ENCODE measurements around the gene RILP. TPM values are rescaled to one million over a fixed set of nuclear protein-coding genes. Genes with fewer than 3 reads are reported as not detected.

RILP gene
- total and polyA plus RNA-seq, 10 of the 15 experiments (the other 5 are each of a cell fraction or from before 2014, with no cell fraction given) = 0.60 to 6.1 (median 3.3) TPM; not detected in 1

DNA sequence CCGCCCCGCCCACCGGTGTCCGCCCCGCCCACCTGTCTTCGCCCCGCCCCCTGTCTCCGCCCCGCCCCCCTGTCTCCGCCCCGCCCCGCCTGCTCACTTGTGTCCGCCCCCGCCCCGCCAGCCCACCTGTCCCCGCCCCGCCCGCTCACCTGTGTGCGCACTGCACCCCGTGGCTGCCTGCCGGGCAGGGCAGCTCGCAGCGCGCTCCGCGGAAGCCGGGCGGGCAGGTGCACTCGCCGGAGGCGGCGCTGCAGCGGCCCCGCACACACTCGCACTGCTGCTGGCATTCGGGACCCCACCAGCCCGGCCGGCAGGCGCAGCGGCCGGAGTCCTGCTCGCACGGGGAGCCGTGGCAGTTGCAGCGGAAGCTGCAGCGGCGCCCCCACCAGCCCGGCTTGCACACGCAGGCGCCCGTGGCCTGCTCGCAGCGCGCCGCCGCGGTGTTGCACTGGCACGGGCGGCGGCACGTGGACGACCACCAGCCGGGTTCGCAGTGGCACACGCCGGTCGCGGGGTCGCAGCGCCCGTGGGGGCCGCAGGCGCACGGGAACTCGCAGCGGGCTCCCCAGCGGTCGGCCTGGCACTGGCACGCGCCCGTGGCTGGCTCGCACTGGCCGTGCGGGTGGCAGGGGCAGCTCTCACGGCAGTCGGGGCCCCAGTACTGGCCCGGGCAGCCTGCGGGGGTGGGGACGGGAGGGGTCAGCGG lies 6.2 kb downstream of the RILP start:
- BruUV-seq (replicated peaks) = no TSS peak
- peak overlapping the region; percentile 95 for H3K27ac ChIP-seq (ENCODE audit: control insufficient read depth, insufficient read depth)
- TF ChIP-seq, protein P1, sequence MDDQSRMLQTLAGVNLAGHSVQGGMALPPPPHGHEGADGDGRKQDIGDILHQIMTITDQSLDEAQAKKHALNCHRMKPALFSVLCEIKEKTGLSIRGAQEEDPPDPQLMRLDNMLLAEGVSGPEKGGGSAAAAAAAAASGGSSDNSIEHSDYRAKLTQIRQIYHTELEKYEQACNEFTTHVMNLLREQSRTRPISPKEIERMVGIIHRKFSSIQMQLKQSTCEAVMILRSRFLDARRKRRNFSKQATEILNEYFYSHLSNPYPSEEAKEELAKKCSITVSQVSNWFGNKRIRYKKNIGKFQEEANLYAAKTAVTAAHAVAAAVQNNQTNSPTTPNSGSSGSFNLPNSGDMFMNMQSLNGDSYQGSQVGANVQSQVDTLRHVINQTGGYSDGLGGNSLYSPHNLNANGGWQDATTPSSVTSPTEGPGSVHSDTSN (IDR thresholded peaks at IDR 0.05; ENCODE audit: insufficient replicate concordance, low read depth, low read length) = no peak
- no peak for TF ChIP-seq ZNF384 (IDR thresholded peaks at IDR 0.05; ENCODE audit: borderline replicate concordance, low read depth, low read length)
- TF ChIP-seq CHD1 (IDR thresholded peaks at IDR 0.05; ENCODE audit: low read depth, low read length) = no peak
- no peak for TF ChIP-seq HDAC2 (IDR thresholded peaks at IDR 0.05)
- TF ChIP-seq CHD4 (IDR thresholded peaks at IDR 0.05) = no peak
- no peak for TF ChIP-seq RAD51 (IDR thresholded peaks at IDR 0.05)
- TF ChIP-seq DPF2 (IDR thresholded peaks at IDR 0.05) = peak; percentile 75
- no peak for TF ChIP-seq RAD21 (IDR thresholded peaks at IDR 0.05; ENCODE audit: insufficient read depth, low read depth, low read length)
- TF ChIP-seq ZSCAN29 (IDR thresholded peaks at IDR 0.05) = no peak
- TF ChIP-seq, protein P2, sequence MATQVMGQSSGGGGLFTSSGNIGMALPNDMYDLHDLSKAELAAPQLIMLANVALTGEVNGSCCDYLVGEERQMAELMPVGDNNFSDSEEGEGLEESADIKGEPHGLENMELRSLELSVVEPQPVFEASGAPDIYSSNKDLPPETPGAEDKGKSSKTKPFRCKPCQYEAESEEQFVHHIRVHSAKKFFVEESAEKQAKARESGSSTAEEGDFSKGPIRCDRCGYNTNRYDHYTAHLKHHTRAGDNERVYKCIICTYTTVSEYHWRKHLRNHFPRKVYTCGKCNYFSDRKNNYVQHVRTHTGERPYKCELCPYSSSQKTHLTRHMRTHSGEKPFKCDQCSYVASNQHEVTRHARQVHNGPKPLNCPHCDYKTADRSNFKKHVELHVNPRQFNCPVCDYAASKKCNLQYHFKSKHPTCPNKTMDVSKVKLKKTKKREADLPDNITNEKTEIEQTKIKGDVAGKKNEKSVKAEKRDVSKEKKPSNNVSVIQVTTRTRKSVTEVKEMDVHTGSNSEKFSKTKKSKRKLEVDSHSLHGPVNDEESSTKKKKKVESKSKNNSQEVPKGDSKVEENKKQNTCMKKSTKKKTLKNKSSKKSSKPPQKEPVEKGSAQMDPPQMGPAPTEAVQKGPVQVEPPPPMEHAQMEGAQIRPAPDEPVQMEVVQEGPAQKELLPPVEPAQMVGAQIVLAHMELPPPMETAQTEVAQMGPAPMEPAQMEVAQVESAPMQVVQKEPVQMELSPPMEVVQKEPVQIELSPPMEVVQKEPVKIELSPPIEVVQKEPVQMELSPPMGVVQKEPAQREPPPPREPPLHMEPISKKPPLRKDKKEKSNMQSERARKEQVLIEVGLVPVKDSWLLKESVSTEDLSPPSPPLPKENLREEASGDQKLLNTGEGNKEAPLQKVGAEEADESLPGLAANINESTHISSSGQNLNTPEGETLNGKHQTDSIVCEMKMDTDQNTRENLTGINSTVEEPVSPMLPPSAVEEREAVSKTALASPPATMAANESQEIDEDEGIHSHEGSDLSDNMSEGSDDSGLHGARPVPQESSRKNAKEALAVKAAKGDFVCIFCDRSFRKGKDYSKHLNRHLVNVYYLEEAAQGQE (IDR thresholded peaks at IDR 0.05; ENCODE audit: low read depth, low read length) = no peak
- peak; percentile 83 for TF ChIP-seq ZNF217 (IDR thresholded peaks at IDR 0.05)
- TF ChIP-seq, protein P3, sequence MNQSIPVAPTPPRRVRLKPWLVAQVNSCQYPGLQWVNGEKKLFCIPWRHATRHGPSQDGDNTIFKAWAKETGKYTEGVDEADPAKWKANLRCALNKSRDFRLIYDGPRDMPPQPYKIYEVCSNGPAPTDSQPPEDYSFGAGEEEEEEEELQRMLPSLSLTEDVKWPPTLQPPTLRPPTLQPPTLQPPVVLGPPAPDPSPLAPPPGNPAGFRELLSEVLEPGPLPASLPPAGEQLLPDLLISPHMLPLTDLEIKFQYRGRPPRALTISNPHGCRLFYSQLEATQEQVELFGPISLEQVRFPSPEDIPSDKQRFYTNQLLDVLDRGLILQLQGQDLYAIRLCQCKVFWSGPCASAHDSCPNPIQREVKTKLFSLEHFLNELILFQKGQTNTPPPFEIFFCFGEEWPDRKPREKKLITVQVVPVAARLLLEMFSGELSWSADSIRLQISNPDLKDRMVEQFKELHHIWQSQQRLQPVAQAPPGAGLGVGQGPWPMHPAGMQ (IDR thresholded peaks at IDR 0.05; ENCODE audit: borderline replicate concordance) = no peak
- TF ChIP-seq TCF3 (IDR thresholded peaks at IDR 0.05; ENCODE audit: borderline replicate concordance, insufficient read depth, low read depth, low read length) = no peak
- no peak for TF ChIP-seq NFYB (IDR thresholded peaks at IDR 0.05; ENCODE audit: insufficient read depth, low read depth, low read length)
- no peak for TF ChIP-seq RUNX3 (IDR thresholded peaks at IDR 0.05; ENCODE audit: low read length)
- TF ChIP-seq RB1 (IDR thresholded peaks at IDR 0.05; ENCODE audit: borderline replicate concordance) = 0 out of 2 replicates have a peak, but pooled peaks have one; percentile 27
- peak; percentile 66; the same call in 1 of the 2 replicates for TF ChIP-seq ZNF207 (IDR thresholded peaks at IDR 0.05; ENCODE audit: borderline replicate concordance)
- TF ChIP-seq, protein P4, sequence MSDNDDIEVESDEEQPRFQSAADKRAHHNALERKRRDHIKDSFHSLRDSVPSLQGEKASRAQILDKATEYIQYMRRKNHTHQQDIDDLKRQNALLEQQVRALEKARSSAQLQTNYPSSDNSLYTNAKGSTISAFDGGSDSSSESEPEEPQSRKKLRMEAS (IDR thresholded peaks at IDR 0.05; ENCODE audit: low read depth, low read length) = no peak

More for the DNA sequence above, 6.2 kb downstream of the RILP start:
- no peaks in the 10 kb centered on the region for H4K20me1 ChIP-seq (ENCODE audit: control insufficient read depth, insufficient read depth)
- no peaks in the 10 kb centered on the region for H3K9me3 ChIP-seq (replicated peaks; ENCODE audit: control insufficient read depth, insufficient read depth, low read length)
- WGBS (ENCODE audit: insufficient coverage, insufficient replicate concordance, low lambda C conversion rate, missing lambda C conversion rate) = 0% methylated on average over 24 of the region's 90 CpGs
- peak overlapping the region; percentile 98 for H3K4me2 ChIP-seq (ENCODE audit: control insufficient read depth, insufficient read depth)
- ChIA-PET CTCF (no interaction called here), SMC1A (ENCODE audit: uncharacterized antibody, unreplicated experiment) (no interaction called here), RAD21 (ENCODE audit: unreplicated experiment) (interaction anchor here (1.1 kb wide), 1 partner anchor 78 kb away, joined by 3 read pairs; no protein-coding TSS in a partner anchor), POLR2A (interaction anchor here (0.6 to 1.4 kb wide), 5 partner anchors 12 to 568 kb away, joined by 3 to 6 read pairs (median 4); no protein-coding TSS in a partner anchor)
- FAIRE-seq = no peak
- peaks cover 29% of the 10 kb centered on the region for H3K4me1 ChIP-seq (ENCODE audit: control insufficient read depth, insufficient read depth, low read length)
- in situ Hi-C loops (cut with MboI) = no loop called here
- peaks cover 5% of the 10 kb centered on the region for H3K79me2 ChIP-seq (ENCODE audit: control insufficient read depth, insufficient read depth, low read length)
- ATAC-seq = peak; percentile 32
- peak overlapping the region; percentile 80 for H3K9ac ChIP-seq (ENCODE audit: control insufficient read depth, insufficient read depth, low read length)
- H3K4me3 ChIP-seq = peak overlapping the region; percentile 62
- DNase-seq (ENCODE audit: low read depth, low spot score) = no peak
- intact Hi-C loops (cut with micrococcal nuclease; ENCODE audit: unreplicated experiment) = loop anchor here (10.0 kb wide), 1 partner anchor 369 kb away; the partner anchor contains the start of genes BHLHA9 and TRARG1
- H3K27me3 ChIP-seq (replicated peaks in 1 of 2; ENCODE audit: control insufficient read depth in 2 of 2, insufficient read depth in 2 of 2, low read length in 1 of 2) = no peaks in the 10 kb centered on the region
- no peaks in the 10 kb centered on the region for H3K36me3 ChIP-seq (ENCODE audit: control insufficient read depth in 2 of 2, insufficient read depth in 2 of 2, low read length in 1 of 2)
- peak overlapping the region; percentile 62 for H2AFZ ChIP-seq (ENCODE audit: control insufficient read depth, low read depth, low read length)

Data from GM12878 (cell line).